AG10803 (cell line): ENCODE measurements around the gene FGFR3.
"Not testable (repeated sequence)": the region's sequence is repeated elsewhere in the genome, so short reads cannot be mapped to it uniquely, and the experiment has no call there.

Experiments used
- DNase-seq: peaks from one replicate; pipeline ENCODE4 v3.0.0; 2010; ENCODE audit warnings: low read depth
- H3K4me3 ChIP-seq: 2 replicates; pipeline ENCODE4 v1.5.1; 2011; ENCODE audit warnings: mild to moderate bottlenecking, low read length, control low read depth
- CTCF ChIP-seq: conservative IDR thresholded peaks from 2 replicates; pipeline ENCODE4 v1.5.1; 2011; ENCODE audit warnings: mild to moderate bottlenecking, low read length, control low read depth, inconsistent platforms

FGFR3 gene

GRCh38 chr4:1830234-1830633 lies 37.1 kb downstream of the FGFR3 start:
- no peak for TF ChIP-seq CTCF
- DNase-seq = no peak
- no peak overlapping the region for H3K4me3 ChIP-seq

GRCh38 chr4:1830642-1831228 lies 37.6 kb downstream of the FGFR3 start:
- TF ChIP-seq CTCF = no peak
- H3K4me3 ChIP-seq = no peak overlapping the region
- no peak for DNase-seq

GRCh38 chr4:1831331-1831730 lies 38.2 kb downstream of the FGFR3 start:
- H3K4me3 ChIP-seq = no peak overlapping the region
- no peak for DNase-seq
- no peak for TF ChIP-seq CTCF

GRCh38 chr4:1832690-1833089 lies 39.6 kb downstream of the FGFR3 start:
- DNase-seq = no peak
- H3K4me3 ChIP-seq = no peak overlapping the region
- TF ChIP-seq CTCF = no peak

- TF ChIP-seq CTCF = no peak
- no peak overlapping the region for H3K4me3 ChIP-seq
- DNase-seq = no peak
Observed at GRCh38 chr4:1833307-1834046, 40.4 kb downstream of the FGFR3 start.

- DNase-seq = no peak
- TF ChIP-seq CTCF = no peak
- no peak overlapping the region for H3K4me3 ChIP-seq
Observed at GRCh38 chr4:1834047-1834775, 41.1 kb downstream of the FGFR3 start.

- DNase-seq, H3K4me3 ChIP-seq: not testable (repeated sequence)
Observed at GRCh38 chr4:1835836-1836235, 42.7 kb downstream of the FGFR3 start.
